H1 (cell line): ENCODE data around the gene IFT20.

Experiments used
- ASH2L ChIP-seq: fragments of 200-600, 300-600 bp; sonication (generic); IDR thresholded peaks from one replicate; pipeline ENCODE4 v1.7.1; 2017; ENCODE audit warnings: low read length
- MAFK ChIP-seq: IDR thresholded peaks from 2 replicates; pipeline ENCODE4 v1.6.1; 2012; ENCODE audit warnings: low read depth, mild to moderate bottlenecking, improper control_type of control experiment, low read length
- NANOG ChIP-seq: IDR thresholded peaks from 2 replicates; pipeline ENCODE4 v1.6.1; 2011; ENCODE audit warnings: low read length, low read depth, mild to moderate bottlenecking, inconsistent platforms; ENCODE audit not compliant: insufficient read depth, poor library complexity, severe bottlenecking
- POLR2A ChIP-seq, 2 experiments: IDR thresholded peaks; 1 replicate in 1 of 2; 2 replicates in 1 of 2; pipeline ENCODE4 v1.6.1; 2011; ENCODE audit warnings: low read depth in 2 of 2, low read length in 2 of 2, mild to moderate bottlenecking in 2 of 2; ENCODE audit errors: control extremely low read depth in 1 of 2
- POLR2AphosphoS5 ChIP-seq: IDR thresholded peaks from 2 replicates; pipeline ENCODE4 v1.6.1; 2011; ENCODE audit warnings: low read depth, low read length
- RAD21 ChIP-seq, 2 experiments: IDR thresholded peaks in 1 of 2; conservative IDR thresholded peaks in 1 of 2; 2 replicates each; pipeline ENCODE4 v1.6.1; 2011; ENCODE audit warnings: low read depth in 2 of 2, low read length in 2 of 2, improper control_type of control experiment in 1 of 2, inconsistent platforms in 1 of 2, mild to moderate bottlenecking in 1 of 2, moderate library complexity in 1 of 2
- SIX5 ChIP-seq: IDR thresholded peaks from 2 replicates; pipeline ENCODE4 v1.6.1; 2011; ENCODE audit warnings: mild to moderate bottlenecking, low read depth, low read length
- SUZ12 ChIP-seq: fragments of 200-600 bp; sonication (generic); IDR thresholded peaks from 2 replicates; pipeline ENCODE4 v1.6.1; 2012; ENCODE audit warnings: mild to moderate bottlenecking, inconsistent platforms, low read length, moderate library complexity, mixed read lengths
- TF ChIP-seq, protein P1 (sequence below), 3 experiments: IDR thresholded peaks; 1 replicate in 2 of 3; 2 replicates in 1 of 3; pipeline versions ENCODE4 v1.5.1 to v1.6.1; 2011; ENCODE audit warnings: low read length in 3 of 3, mild to moderate bottlenecking in 3 of 3, inconsistent platforms in 2 of 3, low read depth in 1 of 3, moderate library complexity in 1 of 3; ENCODE audit not compliant: insufficient read depth in 1 of 3; ENCODE audit errors: control extremely low read depth in 1 of 3

DNA sequence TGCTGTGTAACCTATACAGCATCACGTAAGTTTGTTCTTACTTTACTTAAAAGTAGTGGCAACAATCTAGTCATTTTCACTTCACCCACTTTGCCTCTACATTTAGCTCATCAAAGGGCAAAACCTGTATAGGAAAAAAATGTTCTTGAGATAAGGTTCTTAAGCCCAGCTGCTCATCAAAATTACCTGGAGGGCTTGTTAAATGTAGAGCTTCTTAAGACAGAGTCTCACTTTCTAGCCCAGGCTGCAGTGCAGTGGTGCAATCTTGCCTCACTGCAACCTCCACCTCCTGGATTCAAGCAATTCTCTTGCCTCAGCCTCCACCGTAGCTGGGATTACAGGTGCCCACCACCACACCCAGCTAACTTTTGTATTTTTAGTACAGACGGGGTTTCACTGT is 54.4 kb downstream of the IFT20 start:
- no peak for TF ChIP-seq POLR2A (IDR thresholded peaks at IDR 0.05; ENCODE audit: control extremely low read depth in 1 of 2, low read depth in 2 of 2, low read length in 2 of 2)
- TF ChIP-seq NANOG, result no peak
- TF ChIP-seq, protein P1, sequence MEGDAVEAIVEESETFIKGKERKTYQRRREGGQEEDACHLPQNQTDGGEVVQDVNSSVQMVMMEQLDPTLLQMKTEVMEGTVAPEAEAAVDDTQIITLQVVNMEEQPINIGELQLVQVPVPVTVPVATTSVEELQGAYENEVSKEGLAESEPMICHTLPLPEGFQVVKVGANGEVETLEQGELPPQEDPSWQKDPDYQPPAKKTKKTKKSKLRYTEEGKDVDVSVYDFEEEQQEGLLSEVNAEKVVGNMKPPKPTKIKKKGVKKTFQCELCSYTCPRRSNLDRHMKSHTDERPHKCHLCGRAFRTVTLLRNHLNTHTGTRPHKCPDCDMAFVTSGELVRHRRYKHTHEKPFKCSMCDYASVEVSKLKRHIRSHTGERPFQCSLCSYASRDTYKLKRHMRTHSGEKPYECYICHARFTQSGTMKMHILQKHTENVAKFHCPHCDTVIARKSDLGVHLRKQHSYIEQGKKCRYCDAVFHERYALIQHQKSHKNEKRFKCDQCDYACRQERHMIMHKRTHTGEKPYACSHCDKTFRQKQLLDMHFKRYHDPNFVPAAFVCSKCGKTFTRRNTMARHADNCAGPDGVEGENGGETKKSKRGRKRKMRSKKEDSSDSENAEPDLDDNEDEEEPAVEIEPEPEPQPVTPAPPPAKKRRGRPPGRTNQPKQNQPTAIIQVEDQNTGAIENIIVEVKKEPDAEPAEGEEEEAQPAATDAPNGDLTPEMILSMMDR (IDR thresholded peaks at IDR 0.05; ENCODE audit: control extremely low read depth in 1 of 3, insufficient read depth in 1 of 3, low read depth in 1 of 3, low read length in 3 of 3), result no peak
- TF ChIP-seq SUZ12, result no peak
- no peak for TF ChIP-seq MAFK
- no peak for TF ChIP-seq SIX5
- TF ChIP-seq ASH2L, result no peak
- no peak for TF ChIP-seq POLR2AphosphoS5
- TF ChIP-seq RAD21 (IDR thresholded peaks at IDR 0.05 in 1 of 2, conservative IDR thresholded peaks at IDR 0.05 in 1 of 2; ENCODE audit: low read depth in 2 of 2, low read length in 2 of 2), result no peak
